Upper lobe of right lung (tissue), 1 donor: ENCODE measurements around the gene AFF1. TPM values are rescaled to one million over a fixed set of nuclear protein-coding genes. Genes with fewer than 3 reads are reported as not detected.

Experiments
- ATAC-seq: fragments of 200-7000 bp; cut with Tn5 transposase; one replicate; pipeline ENCODE4 v1.9.1; 2020; ENCODE audit warnings: mild to moderate bottlenecking, moderate library complexity
- DNase-seq: peaks from one replicate; pipeline ENCODE4 v3.0.0-alpha.2; 2020
- H3K27ac ChIP-seq: fragments of 200-600 bp; one replicate; pipeline ENCODE4 v1.8.0; 2022
- H3K27me3 ChIP-seq: fragments of 200-600 bp; one replicate; pipeline ENCODE4 v1.8.0; 2022; ENCODE audit warnings: mild to moderate bottlenecking
- H3K36me3 ChIP-seq: fragments of 200-600 bp; one replicate; pipeline ENCODE4 v1.8.0; 2022
- H3K4me1 ChIP-seq: fragments of 200-600 bp; one replicate; pipeline ENCODE4 v1.8.0; 2022
- H3K4me3 ChIP-seq: fragments of 200-600 bp; one replicate; pipeline ENCODE4 v1.8.0; 2022; ENCODE audit warnings: mild to moderate bottlenecking
- H3K9me3 ChIP-seq: fragments of 200-600 bp; one replicate; pipeline ENCODE4 v1.8.0; 2022
- intact Hi-C: fragments of 100-400 bp; cut with DNase I; formaldehyde crosslinking; loops from one replicate; pipeline ENCODE4 v1.11.0; 2022
- total RNA-seq: library from RNA; stranded (reverse); fragmentation: NEBNext Ultra II Directional; extraction: Animal tissue kit (Norgen Biotek cat#: 25700); gene quantifications from one replicate; pipeline ENCODE4 v1.2.1, GENCODE V29; 2021
- TF ChIP-seq, protein P1 (sequence below): fragments of 200-600 bp; IDR thresholded peaks from one replicate; pipeline ENCODE4 v1.8.0; 2022; ENCODE audit warnings: antibody characterized with exemption
- donor health status: DM: no; HTN: yes; CAD: no; lungs with severe emphysema.

Gene AFF1
- total RNA-seq, 1 donor from 2014 or later: 103 TPM

DNA sequence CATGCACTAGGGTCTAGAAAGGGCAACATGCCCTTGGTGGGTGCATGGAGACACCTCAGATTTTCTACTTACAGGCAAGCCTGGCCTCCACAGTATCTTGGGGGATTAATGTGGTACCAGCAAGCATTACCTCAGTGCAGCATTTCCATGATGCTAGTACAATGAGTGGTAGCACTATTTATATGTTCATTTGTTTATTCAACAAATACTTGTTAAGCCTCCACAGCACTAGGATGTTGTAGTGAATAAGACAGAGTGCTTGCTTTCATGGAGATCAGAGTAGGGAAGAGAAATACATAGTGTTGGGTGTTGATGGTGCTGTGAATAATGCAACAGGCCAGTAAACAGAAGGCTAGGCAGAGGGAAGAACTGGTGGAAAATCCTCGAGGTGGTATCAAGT, 152.2 kb downstream of the AFF1 start:
- ATAC-seq: no peak

DNA sequence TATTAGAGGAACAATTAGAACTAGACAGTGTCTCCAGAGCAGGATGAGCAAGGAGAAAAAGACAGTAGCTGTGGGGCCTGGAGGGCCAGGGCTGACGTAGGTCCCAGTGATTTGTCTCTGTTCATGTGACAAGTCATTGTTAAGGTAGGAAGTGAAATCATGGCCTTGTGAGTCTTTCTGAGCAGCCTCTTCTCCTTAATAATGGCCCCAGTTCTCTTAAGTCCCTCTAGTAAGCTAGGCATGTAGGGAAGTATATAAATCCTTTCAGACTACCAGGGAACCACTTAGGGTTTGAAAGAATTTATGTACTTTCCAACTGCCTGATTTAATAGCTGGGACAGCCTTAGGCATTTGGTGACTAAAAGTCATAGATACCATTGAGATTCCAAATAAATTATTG, 152.6 kb downstream of the AFF1 start:
- H3K27ac ChIP-seq: no peak overlapping the region
- peaks cover 25% of the 10 kb centered on the region for H3K4me1 ChIP-seq
- no peak for DNase-seq
- no peaks in the 10 kb centered on the region for H3K27me3 ChIP-seq
- H3K36me3 ChIP-seq: peaks cover 27% of the 10 kb centered on the region
- H3K9me3 ChIP-seq: no peaks in the 10 kb centered on the region
- H3K4me3 ChIP-seq: no peak overlapping the region
- intact Hi-C loops: loop anchor here (10.0 kb wide), 1 partner anchor 83 kb away; no protein-coding TSS in a partner anchor
- ATAC-seq: peak; percentile 58
- TF ChIP-seq, protein P1, sequence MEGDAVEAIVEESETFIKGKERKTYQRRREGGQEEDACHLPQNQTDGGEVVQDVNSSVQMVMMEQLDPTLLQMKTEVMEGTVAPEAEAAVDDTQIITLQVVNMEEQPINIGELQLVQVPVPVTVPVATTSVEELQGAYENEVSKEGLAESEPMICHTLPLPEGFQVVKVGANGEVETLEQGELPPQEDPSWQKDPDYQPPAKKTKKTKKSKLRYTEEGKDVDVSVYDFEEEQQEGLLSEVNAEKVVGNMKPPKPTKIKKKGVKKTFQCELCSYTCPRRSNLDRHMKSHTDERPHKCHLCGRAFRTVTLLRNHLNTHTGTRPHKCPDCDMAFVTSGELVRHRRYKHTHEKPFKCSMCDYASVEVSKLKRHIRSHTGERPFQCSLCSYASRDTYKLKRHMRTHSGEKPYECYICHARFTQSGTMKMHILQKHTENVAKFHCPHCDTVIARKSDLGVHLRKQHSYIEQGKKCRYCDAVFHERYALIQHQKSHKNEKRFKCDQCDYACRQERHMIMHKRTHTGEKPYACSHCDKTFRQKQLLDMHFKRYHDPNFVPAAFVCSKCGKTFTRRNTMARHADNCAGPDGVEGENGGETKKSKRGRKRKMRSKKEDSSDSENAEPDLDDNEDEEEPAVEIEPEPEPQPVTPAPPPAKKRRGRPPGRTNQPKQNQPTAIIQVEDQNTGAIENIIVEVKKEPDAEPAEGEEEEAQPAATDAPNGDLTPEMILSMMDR: no peak

More for the DNA sequence above, 152.2 kb downstream of the AFF1 start:
- intact Hi-C loops: loop anchor here (10.0 kb wide), 1 partner anchor 82 kb away; no protein-coding TSS in a partner anchor
- no peak overlapping the region for H3K27ac ChIP-seq
- H3K4me1 ChIP-seq: peaks cover 24% of the 10 kb centered on the region
- peaks cover 25% of the 10 kb centered on the region for H3K36me3 ChIP-seq
- H3K27me3 ChIP-seq: no peaks in the 10 kb centered on the region
- H3K4me3 ChIP-seq: no peak overlapping the region
- DNase-seq: no peak
- no peaks in the 10 kb centered on the region for H3K9me3 ChIP-seq
- TF ChIP-seq, protein P1: no peak

DNA sequence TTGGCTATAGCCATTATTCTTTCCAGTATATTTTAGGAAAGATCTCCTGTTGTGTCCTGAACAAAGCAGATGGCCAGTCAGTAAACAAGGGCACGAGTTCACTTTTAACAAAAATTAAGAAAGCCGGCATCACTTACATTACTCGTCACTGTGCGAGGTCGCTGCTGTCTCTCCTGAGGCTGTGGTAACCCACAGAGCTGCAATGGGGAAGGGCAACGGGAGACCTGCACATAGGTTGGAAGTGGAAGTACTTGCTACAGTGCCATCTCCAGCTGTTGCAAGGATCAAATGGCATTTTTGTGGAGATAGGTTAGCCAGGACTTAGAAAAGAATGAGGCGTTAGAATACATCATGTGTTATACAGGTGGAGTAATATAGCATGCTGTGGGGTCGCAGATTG, 153.4 kb downstream of the AFF1 start:
- TF ChIP-seq, protein P1: no peak
- H3K9me3 ChIP-seq: no peaks in the 10 kb centered on the region
- no peaks in the 10 kb centered on the region for H3K27me3 ChIP-seq
- ATAC-seq: no peak
- H3K27ac ChIP-seq: no peak overlapping the region
- DNase-seq: no peak
- intact Hi-C loops: loop anchor here (10.0 kb wide), 1 partner anchor 83 kb away; no protein-coding TSS in a partner anchor
- H3K4me3 ChIP-seq: no peak overlapping the region
- peaks cover 27% of the 10 kb centered on the region for H3K4me1 ChIP-seq
- peaks cover 27% of the 10 kb centered on the region for H3K36me3 ChIP-seq

DNA sequence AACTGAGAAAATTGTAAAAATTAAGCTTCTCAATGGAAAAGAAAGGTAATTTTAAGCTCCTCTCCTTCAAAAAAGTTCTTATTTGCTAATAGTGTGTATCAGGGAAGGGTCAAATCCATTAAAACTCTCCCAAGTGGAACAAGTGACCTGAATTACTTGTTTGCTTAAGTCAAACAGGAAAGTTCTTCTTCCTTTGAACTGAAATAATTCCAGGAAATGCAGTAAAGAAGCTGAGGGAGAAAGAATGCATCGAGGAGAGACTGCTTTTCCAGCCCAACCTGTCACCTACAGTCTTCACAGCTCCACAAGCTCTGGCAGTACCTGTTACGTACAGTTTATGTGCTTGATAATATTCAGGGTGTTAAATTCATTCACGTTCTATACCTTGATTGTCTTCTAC, 154.6 kb downstream of the AFF1 start:
- Histone ChIP-seq H3K4me3 (no peak overlapping the region), H3K27ac (peak overlapping the region; percentile 14), H3K36me3 (peaks cover 27% of the 10 kb centered on the region), H3K9me3 (no peaks in the 10 kb centered on the region), H3K4me1 (peaks cover 31% of the 10 kb centered on the region), H3K27me3 (no peaks in the 10 kb centered on the region)
- DNase-seq (no peak), ATAC-seq (peak; percentile 6)
- intact Hi-C loops: loop anchor here (10.0 kb wide), 1 partner anchor 85 kb away; no protein-coding TSS in a partner anchor
- TF ChIP-seq, protein P1: no peak

DNA sequence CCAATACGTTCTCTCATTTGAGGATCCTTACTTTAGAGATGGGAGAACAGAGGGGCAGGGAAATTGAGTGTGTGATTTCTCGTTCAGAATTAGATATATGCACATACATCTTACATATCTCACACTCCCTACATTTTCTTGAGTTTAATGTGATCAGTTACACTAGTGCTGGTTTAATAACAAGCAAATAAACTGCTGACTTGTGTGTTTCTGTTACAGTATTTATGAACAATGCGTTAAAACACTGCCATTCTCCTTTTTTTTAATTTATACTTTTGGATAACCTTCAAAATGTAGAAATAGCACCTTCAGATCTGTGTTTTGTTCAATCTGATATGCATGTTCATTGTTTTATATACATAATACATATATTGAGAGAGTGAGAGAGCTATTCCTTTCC, 155.5 kb downstream of the AFF1 start:
- ATAC-seq (no peak), DNase-seq (no peak)
- TF ChIP-seq, protein P1: no peak
- peaks cover 26% of the 10 kb centered on the region for H3K36me3 ChIP-seq
- H3K4me3 ChIP-seq: no peak overlapping the region
- intact Hi-C loops: loop anchor here (5.0 kb wide), 1 partner anchor 163 kb away; no protein-coding TSS in a partner anchor
- no peaks in the 10 kb centered on the region for H3K9me3 ChIP-seq
- no peaks in the 10 kb centered on the region for H3K27me3 ChIP-seq
- H3K27ac ChIP-seq: no peak overlapping the region
- H3K4me1 ChIP-seq: peaks cover 31% of the 10 kb centered on the region
